Measurements from ENCODE around the gene FGD5. TPM values are rescaled to one million over a fixed set of nuclear protein-coding genes. Genes with fewer than 3 reads are reported as not detected.
A peak's percentile ranks its signal among the peaks of the same experiment; 100 is the strongest.

Gene FGD5
- total and polyA plus RNA-seq, 9 of the 15 experiments (the other 6 are each of a cell fraction or from before 2014, with no cell fraction given), result 0.18 TPM; not detected in 8

DNA sequence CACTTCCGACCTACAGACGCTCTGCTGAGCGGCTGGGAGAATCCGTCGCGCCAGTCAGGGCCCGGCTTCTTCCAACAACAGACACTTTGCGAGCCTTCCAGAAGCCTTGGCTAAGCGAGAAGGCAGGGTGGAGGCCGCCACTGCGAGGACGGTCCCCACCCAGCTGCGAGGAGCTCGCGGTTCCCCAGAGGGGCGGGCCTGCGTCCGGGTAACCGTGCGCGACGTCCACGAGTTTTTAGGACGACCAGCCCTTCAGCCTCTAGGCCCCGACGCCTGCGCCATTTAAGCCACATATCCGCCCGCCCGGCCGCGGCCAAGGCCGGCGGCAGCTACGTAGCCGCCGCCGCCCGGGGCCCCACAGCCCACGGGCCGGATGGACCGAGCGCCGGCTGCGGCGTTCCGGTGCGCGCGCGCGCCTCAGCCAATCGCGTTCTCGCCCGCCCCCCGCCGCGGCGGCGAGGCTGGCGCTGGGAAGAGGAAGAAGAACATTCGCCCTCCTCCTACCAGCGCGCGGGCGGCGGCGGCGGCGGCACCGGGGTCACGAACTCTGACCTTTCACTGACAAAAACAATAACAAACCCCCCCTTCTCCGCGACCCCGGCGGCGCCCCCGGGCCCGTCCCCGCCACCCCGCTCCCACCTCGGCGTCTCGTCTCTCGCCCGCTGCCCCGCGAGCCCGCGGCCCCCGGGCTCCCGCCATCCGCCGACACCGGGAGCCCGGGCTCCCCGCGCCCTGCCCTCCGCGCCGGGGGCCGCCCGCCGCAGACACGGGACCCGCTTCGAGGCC lies 128.5 kb downstream of the FGD5 start, which contains the start of gene NR2C2 (continued):
- TF ChIP-seq, protein P1, sequence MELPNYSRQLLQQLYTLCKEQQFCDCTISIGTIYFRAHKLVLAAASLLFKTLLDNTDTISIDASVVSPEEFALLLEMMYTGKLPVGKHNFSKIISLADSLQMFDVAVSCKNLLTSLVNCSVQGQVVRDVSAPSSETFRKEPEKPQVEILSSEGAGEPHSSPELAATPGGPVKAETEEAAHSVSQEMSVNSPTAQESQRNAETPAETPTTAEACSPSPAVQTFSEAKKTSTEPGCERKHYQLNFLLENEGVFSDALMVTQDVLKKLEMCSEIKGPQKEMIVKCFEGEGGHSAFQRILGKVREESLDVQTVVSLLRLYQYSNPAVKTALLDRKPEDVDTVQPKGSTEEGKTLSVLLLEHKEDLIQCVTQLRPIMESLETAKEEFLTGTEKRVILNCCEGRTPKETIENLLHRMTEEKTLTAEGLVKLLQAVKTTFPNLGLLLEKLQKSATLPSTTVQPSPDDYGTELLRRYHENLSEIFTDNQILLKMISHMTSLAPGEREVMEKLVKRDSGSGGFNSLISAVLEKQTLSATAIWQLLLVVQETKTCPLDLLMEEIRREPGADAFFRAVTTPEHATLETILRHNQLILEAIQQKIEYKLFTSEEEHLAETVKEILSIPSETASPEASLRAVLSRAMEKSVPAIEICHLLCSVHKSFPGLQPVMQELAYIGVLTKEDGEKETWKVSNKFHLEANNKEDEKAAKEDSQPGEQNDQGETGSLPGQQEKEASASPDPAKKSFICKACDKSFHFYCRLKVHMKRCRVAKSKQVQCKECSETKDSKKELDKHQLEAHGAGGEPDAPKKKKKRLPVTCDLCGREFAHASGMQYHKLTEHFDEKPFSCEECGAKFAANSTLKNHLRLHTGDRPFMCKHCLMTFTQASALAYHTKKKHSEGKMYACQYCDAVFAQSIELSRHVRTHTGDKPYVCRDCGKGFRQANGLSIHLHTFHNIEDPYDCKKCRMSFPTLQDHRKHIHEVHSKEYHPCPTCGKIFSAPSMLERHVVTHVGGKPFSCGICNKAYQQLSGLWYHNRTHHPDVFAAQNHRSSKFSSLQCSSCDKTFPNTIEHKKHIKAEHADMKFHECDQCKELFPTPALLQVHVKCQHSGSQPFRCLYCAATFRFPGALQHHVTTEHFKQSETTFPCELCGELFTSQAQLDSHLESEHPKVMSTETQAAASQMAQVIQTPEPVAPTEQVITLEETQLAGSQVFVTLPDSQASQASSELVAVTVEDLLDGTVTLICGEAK (IDR thresholded peaks at IDR 0.05), result peak; percentile 48; the same call in 1 of the 2 replicates
- TF ChIP-seq, protein P1 (CRISPR knock-in tag; IDR thresholded peaks at IDR 0.05), result no peak
- TF ChIP-seq PML (IDR thresholded peaks at IDR 0.05; ENCODE audit: low read length) (peak; percentile 45; the same call in 1 of the 2 replicates), ZNF263 (CRISPR knock-in tag; IDR thresholded peaks at IDR 0.05; ENCODE audit: borderline replicate concordance) (no peak), POU5F1 (IDR thresholded peaks at IDR 0.05; ENCODE audit: borderline replicate concordance, low read depth, low read length, partially characterized antibody) (no peak), ZNF766 (CRISPR knock-in tag; conservative IDR thresholded peaks at IDR 0.05) (peak; percentile 24; the same call in 1 of the 2 replicates)
- TF ChIP-seq, protein P2, sequence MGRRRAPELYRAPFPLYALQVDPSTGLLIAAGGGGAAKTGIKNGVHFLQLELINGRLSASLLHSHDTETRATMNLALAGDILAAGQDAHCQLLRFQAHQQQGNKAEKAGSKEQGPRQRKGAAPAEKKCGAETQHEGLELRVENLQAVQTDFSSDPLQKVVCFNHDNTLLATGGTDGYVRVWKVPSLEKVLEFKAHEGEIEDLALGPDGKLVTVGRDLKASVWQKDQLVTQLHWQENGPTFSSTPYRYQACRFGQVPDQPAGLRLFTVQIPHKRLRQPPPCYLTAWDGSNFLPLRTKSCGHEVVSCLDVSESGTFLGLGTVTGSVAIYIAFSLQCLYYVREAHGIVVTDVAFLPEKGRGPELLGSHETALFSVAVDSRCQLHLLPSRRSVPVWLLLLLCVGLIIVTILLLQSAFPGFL (CRISPR knock-in tag; IDR thresholded peaks at IDR 0.05), result no peak
- TF ChIP-seq, protein P3, sequence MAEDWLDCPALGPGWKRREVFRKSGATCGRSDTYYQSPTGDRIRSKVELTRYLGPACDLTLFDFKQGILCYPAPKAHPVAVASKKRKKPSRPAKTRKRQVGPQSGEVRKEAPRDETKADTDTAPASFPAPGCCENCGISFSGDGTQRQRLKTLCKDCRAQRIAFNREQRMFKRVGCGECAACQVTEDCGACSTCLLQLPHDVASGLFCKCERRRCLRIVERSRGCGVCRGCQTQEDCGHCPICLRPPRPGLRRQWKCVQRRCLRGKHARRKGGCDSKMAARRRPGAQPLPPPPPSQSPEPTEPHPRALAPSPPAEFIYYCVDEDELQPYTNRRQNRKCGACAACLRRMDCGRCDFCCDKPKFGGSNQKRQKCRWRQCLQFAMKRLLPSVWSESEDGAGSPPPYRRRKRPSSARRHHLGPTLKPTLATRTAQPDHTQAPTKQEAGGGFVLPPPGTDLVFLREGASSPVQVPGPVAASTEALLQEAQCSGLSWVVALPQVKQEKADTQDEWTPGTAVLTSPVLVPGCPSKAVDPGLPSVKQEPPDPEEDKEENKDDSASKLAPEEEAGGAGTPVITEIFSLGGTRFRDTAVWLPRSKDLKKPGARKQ (CRISPR knock-in tag; IDR thresholded peaks at IDR 0.05), result no peak
- TF ChIP-seq, protein P4, sequence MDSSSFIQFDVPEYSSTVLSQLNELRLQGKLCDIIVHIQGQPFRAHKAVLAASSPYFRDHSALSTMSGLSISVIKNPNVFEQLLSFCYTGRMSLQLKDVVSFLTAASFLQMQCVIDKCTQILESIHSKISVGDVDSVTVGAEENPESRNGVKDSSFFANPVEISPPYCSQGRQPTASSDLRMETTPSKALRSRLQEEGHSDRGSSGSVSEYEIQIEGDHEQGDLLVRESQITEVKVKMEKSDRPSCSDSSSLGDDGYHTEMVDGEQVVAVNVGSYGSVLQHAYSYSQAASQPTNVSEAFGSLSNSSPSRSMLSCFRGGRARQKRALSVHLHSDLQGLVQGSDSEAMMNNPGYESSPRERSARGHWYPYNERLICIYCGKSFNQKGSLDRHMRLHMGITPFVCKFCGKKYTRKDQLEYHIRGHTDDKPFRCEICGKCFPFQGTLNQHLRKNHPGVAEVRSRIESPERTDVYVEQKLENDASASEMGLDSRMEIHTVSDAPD (CRISPR knock-in tag; IDR thresholded peaks at IDR 0.05), result no peak
- TF ChIP-seq, protein P5, sequence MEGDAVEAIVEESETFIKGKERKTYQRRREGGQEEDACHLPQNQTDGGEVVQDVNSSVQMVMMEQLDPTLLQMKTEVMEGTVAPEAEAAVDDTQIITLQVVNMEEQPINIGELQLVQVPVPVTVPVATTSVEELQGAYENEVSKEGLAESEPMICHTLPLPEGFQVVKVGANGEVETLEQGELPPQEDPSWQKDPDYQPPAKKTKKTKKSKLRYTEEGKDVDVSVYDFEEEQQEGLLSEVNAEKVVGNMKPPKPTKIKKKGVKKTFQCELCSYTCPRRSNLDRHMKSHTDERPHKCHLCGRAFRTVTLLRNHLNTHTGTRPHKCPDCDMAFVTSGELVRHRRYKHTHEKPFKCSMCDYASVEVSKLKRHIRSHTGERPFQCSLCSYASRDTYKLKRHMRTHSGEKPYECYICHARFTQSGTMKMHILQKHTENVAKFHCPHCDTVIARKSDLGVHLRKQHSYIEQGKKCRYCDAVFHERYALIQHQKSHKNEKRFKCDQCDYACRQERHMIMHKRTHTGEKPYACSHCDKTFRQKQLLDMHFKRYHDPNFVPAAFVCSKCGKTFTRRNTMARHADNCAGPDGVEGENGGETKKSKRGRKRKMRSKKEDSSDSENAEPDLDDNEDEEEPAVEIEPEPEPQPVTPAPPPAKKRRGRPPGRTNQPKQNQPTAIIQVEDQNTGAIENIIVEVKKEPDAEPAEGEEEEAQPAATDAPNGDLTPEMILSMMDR (IDR thresholded peaks at IDR 0.05 in 2 of 3, conservative IDR thresholded peaks at IDR 0.05 in 1 of 3; ENCODE audit: insufficient read depth in 2 of 3, low read depth in 1 of 3, low read length in 3 of 3), result 0 out of 6 replicates have a peak, but pooled peaks of 1 of the 3 experiments have one; percentile 1

Measured in K562 (cell line).